ENCODE measurements around the gene SFTA2.

Gene SFTA2

DNA sequence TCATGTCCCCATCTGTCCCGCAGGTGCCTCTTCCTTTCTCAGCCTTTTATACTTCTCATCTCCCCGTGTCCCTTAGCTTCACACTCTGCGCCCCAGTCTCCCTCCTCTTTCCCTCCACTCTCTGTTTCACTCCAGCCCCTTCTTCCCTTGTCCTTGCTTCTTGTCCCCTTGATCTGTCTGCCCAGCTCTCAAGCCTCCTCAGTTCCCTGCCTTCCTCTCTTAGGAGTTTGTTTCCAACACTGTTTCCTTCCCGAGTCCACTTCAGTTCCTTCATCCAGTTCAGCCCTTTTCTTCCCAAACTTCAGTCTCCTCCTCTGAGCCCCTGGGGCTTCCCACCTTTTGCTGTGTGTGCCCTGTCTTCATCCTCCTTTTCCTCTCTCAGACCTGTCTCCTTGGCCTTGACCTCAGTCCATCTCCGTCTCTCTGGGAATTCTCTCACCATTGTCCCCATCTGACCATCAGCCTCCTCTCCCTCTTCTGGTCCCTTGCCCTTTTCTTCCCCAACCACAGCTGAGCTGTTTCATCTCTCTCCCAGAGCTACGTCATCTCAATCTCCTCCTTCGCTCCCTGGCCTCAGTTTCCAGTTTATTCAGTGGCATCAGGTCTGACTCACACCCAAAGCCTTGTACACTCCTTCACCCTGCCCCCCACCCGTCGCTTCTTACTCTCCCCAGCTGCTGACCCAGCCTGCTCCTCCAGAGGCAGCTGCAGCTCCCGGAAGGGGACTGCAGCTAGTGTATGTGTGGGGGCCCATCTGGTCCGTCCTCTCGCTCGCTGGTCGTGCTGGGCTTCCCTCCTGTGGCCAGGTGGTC, 50.4 kb downstream of the SFTA2 start:
- H3K4me3 ChIP-seq (ENCODE audit: low read length), result no peak overlapping the region
- TF ChIP-seq, protein P1, sequence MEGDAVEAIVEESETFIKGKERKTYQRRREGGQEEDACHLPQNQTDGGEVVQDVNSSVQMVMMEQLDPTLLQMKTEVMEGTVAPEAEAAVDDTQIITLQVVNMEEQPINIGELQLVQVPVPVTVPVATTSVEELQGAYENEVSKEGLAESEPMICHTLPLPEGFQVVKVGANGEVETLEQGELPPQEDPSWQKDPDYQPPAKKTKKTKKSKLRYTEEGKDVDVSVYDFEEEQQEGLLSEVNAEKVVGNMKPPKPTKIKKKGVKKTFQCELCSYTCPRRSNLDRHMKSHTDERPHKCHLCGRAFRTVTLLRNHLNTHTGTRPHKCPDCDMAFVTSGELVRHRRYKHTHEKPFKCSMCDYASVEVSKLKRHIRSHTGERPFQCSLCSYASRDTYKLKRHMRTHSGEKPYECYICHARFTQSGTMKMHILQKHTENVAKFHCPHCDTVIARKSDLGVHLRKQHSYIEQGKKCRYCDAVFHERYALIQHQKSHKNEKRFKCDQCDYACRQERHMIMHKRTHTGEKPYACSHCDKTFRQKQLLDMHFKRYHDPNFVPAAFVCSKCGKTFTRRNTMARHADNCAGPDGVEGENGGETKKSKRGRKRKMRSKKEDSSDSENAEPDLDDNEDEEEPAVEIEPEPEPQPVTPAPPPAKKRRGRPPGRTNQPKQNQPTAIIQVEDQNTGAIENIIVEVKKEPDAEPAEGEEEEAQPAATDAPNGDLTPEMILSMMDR (conservative IDR thresholded peaks at IDR 0.05; ENCODE audit: low read length), result no peak
- no peak for DNase-seq (ENCODE audit: low read depth)
